Measurements from ENCODE around the gene PNPLA7. TPM values are rescaled to one million over a fixed set of nuclear protein-coding genes. Genes with fewer than 3 reads are reported as not detected.
"Not testable (repeated sequence)": the region's sequence is repeated elsewhere in the genome, so short reads cannot be mapped to it uniquely, and the experiment has no call there.

Gene PNPLA7
- total and polyA plus RNA-seq, 11 donors: 0.78 to 10.1 (median 7.6) TPM

- TF ChIP-seq POLR2A (IDR thresholded peaks at IDR 0.05) (peak in 1 of 2 donors; percentile 9), CTCF (IDR thresholded peaks at IDR 0.05) (no peak)
- peak overlapping the region; percentile 64 to 95 (median 86) for H3K27ac ChIP-seq
- H3K4me3 ChIP-seq: peak overlapping the region in 9 of 12 donors; percentile 17 to 40 (median 31)
- H3K4me1 ChIP-seq: peaks cover 4 to 63% (median 32%) of the 10 kb centered on the region in 12 donors
- peak; percentile 85 to 89 (median 86) for DNase-seq
- H3K9me3 ChIP-seq: no peaks in the 10 kb centered on the region
- peaks cover 0 to 8% (median 0%) of the 10 kb centered on the region in 9 donors for H3K27me3 ChIP-seq
- no peaks in the 10 kb centered on the region for H3K36me3 ChIP-seq
- peak; percentile 46 to 80 (median 52) for ATAC-seq
- intact Hi-C loops (cut with DNase I): no loop called here
- 32 to 47% (median 39%) methylated on average over 26 to 30 of the region's 30 CpGs for WGBS, 4 donors
Measured at GRCh38 chr9:137411645-137412380, 138.4 kb downstream of the PNPLA7 start.

- H3K4me3 ChIP-seq: peak overlapping the region in 9 of 12 donors; percentile 1 to 40 (median 31)
- intact Hi-C loops (cut with DNase I): no loop called here
- ATAC-seq (peak in 2 of 4 donors; percentile 2 to 44), DNase-seq (peak in 2 of 5 donors; percentile 66 to 68)
- H3K36me3 ChIP-seq: no peaks in the 10 kb centered on the region
- H3K27ac ChIP-seq: peak overlapping the region; percentile 16 to 87 (median 78)
- no peaks in the 10 kb centered on the region for H3K9me3 ChIP-seq
- 50 to 61% (median 50%) methylated on average over 13 to 17 of the region's 17 CpGs; no CpG with 5 or more reads in 1 of the 4 donors for WGBS, 4 donors
- H3K27me3 ChIP-seq: peaks cover 0 to 14% (median 0%) of the 10 kb centered on the region in 9 donors
- H3K4me1 ChIP-seq: peaks cover 4 to 68% (median 37%) of the 10 kb centered on the region in 12 donors
- TF ChIP-seq CTCF (IDR thresholded peaks at IDR 0.05): no peak
- no peak for TF ChIP-seq POLR2A (IDR thresholded peaks at IDR 0.05)
Measured at GRCh38 chr9:137411260-137411644, 138.9 kb downstream of the PNPLA7 start.

GRCh38 chr9:137410891-137411249 lies 139.3 kb downstream of the PNPLA7 start:
- Histone ChIP-seq H3K4me3 (peak overlapping the region in 9 of 12 donors; percentile 1 to 40 (median 31)), H3K4me1 (peaks cover 4 to 72% (median 38%) of the 10 kb centered on the region in 12 donors), H3K27me3 (peaks cover 0 to 15% (median 0%) of the 10 kb centered on the region in 9 donors), H3K27ac (peak overlapping the region; percentile 16 to 87 (median 78)), H3K36me3 (no peaks in the 10 kb centered on the region), H3K9me3 (no peaks in the 10 kb centered on the region)
- DNase-seq: peak in 1 of 5 donors; percentile 50
- WGBS, 4 donors: 67 to 100% (median 82%) methylated on average over 1 to 15 of the region's 15 CpGs
- no peak for ATAC-seq
- intact Hi-C loops (cut with DNase I): no loop called here
- TF ChIP-seq POLR2A (IDR thresholded peaks at IDR 0.05) (no peak), CTCF (IDR thresholded peaks at IDR 0.05) (no peak)

- H3K36me3 ChIP-seq; intact Hi-C loops (cut with DNase I); ATAC-seq; H3K9me3 ChIP-seq; H3K4me3 ChIP-seq: not testable (repeated sequence)
- 79 to 85% (median 84%) methylated on average over 18 of the region's 18 CpGs for WGBS, 4 donors
- peak overlapping the region; percentile 16 to 87 (median 78) for H3K27ac ChIP-seq
- H3K4me1 ChIP-seq: peaks cover 4 to 72% (median 38%) of the 10 kb centered on the region in 12 donors
- peaks cover 0 to 15% (median 0%) of the 10 kb centered on the region in 9 donors for H3K27me3 ChIP-seq
- DNase-seq: peak in 2 of 5 donors; percentile 24 to 62
Measured at GRCh38 chr9:137410236-137410890, 139.8 kb downstream of the PNPLA7 start.

Small RNA genes within 50 kb of the gene (microRNA-seq; reads per million reads assigned to microRNA genes)
- 0 to 1.8 (median 0.70) reads per million in 4 donors for gene MIR7114

Other genes starting within 250 kb of the PNPLA7 start
- gene NRARP, start 248.1 kb downstream of the PNPLA7 start, total RNA-seq: 10 to 100 TPM in 5 of 9 donors, 1 to 10 TPM in 4; 6.4 to 15.8 (median 10.3) TPM
- gene NRARP, start 248.1 kb downstream of the PNPLA7 start, polyA plus RNA-seq: 1 to 10 TPM; 1.6 to 4.2 TPM
- 10 to 100 TPM in 2 of 9 donors, 1 to 10 TPM in 7; 4.1 to 12.9 (median 8.6) TPM for gene EXD3, start 127.2 kb downstream of the PNPLA7 start, total RNA-seq
- gene EXD3, start 127.2 kb downstream of the PNPLA7 start, polyA plus RNA-seq: 10 to 100 TPM in 1 of 2 donors, 1 to 10 TPM in 1; 5.6 to 15.2 TPM
- gene NOXA1, start 127.0 kb downstream of the PNPLA7 start, total RNA-seq: 1 to 10 TPM in 8 of 9 donors, under 1 TPM in 1; 0.81 to 5.5 (median 2.7) TPM
- 1 to 10 TPM in 1 of 2 donors, under 1 TPM in 1; 0.44 to 4.1 TPM for gene NOXA1, start 127.0 kb downstream of the PNPLA7 start, polyA plus RNA-seq
- not detected for gene ENTPD8, start 109.0 kb downstream of the PNPLA7 start, total RNA-seq
- not detected for gene ENTPD8, start 109.0 kb downstream of the PNPLA7 start, polyA plus RNA-seq
- gene NSMF, start 91.1 kb downstream of the PNPLA7 start, total RNA-seq: 10 to 100 TPM in 8 of 9 donors, 1 to 10 TPM in 1; 7.5 to 21.0 (median 12.6) TPM
- gene NSMF, start 91.1 kb downstream of the PNPLA7 start, polyA plus RNA-seq: 10 to 100 TPM; 17.3 to 22.1 TPM
- 100 to 1,000 TPM; 118 to 389 (median 196) TPM for gene MRPL41, start 1.5 kb upstream of the PNPLA7 start, total RNA-seq
- 100 to 1,000 TPM; 160 to 847 TPM for gene MRPL41, start 1.5 kb upstream of the PNPLA7 start, polyA plus RNA-seq
- 10 to 100 TPM; 12.6 to 22.0 (median 16.7) TPM for gene DPH7, start 28.5 kb upstream of the PNPLA7 start, total RNA-seq
- 10 to 100 TPM; 13.1 to 23.7 TPM for gene DPH7, start 28.5 kb upstream of the PNPLA7 start, polyA plus RNA-seq
- 10 to 100 TPM in 4 of 9 donors, 1 to 10 TPM in 5; 6.8 to 19.9 (median 9.4) TPM for gene ZMYND19, start 40.1 kb upstream of the PNPLA7 start, total RNA-seq
- gene ZMYND19, start 40.1 kb upstream of the PNPLA7 start, polyA plus RNA-seq: 10 to 100 TPM; 12.0 to 20.5 TPM
- 10 to 100 TPM; 14.1 to 43.6 (median 20.7) TPM for gene ARRDC1, start 55.3 kb upstream of the PNPLA7 start, total RNA-seq
- 10 to 100 TPM; 23.2 to 42.6 TPM for gene ARRDC1, start 55.3 kb upstream of the PNPLA7 start, polyA plus RNA-seq
- 10 to 100 TPM; 27.8 to 55.9 (median 32.0) TPM for gene EHMT1, start 68.6 kb upstream of the PNPLA7 start, total RNA-seq
- gene EHMT1, start 68.6 kb upstream of the PNPLA7 start, polyA plus RNA-seq: 10 to 100 TPM; 24.5 to 27.1 TPM